A549 treated with GW870086 at 1 μM for 4 hours (cell line): Measurements from ENCODE around the gene HADHB. TPM values are rescaled to one million over a fixed set of nuclear protein-coding genes. Genes with fewer than 3 reads are reported as not detected.

Experiments
- total RNA-seq: library from RNA; stranded (reverse); fragments of 200-300 nt; extraction: Qiagen RNA extraction; gene quantifications from 5 replicates; pipeline ENCODE4 v1.2.3, GENCODE V29; 2022; ENCODE audit warnings: low read depth

HADHB gene
- 84.7 to 106 TPM (median 100 TPM) in 5 replicates for total RNA-seq

DNA sequence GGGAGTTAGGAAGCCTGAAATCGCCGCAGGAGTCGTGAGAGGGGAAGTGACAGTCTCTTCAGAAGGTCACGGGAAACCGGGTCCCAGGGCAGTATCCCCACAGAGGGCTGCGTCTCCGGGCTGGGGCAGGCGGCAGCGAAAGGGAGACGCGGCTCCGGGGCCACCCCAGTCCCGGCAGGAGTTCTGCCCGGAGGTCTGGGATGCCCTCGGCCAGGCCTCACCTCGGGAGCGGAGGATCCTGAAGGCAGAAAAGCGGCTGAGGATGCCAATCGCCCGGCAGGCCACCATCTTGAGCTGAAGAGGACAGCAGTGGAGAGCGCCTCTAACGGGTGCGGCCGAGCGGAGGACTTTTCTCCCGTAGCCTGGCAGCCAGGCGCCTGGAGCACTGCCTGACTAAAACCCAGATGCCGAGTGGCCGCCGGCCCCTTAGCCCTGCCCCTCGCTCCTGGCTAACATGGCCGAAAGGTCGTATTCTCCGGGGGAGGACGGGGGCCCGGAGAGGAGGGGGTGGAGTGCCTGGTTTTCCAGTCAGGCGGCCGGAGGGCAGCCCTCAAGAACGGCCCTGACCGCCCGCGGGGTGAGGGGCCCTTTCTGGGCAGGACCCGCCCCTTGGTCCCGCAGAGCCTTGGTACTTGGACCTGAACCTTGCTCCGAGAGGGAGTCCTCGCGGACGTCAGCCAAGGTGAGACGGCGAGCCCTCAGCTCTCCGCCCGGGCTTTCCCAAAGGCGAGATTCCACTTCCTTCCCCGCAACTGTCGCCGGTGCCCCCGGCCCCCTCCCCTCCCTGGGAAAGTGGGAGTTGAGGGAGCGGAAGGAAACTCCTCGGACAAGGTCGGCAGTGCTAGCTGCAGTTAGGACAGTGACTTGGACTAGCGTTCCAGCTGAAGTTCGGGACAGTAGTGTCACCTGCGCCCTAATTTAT lies at the start of gene HADHB, which contains the start of gene HADHA:
TSS of gene HADHB (plus strand) at position 631 of the 922 bp plus-strand sequence. CDS start 9,316 bp downstream, outside the sequence.
TSS of gene HADHA (minus strand) at position 324 of the 922 bp plus-strand sequence. CDS start at position 288, 36 bp downstream.

Other genes with a start within 250 kb of the HADHB start
- gene RAB10, start 210.9 kb upstream of the HADHB start, total RNA-seq: 248 to 318 TPM (median 268 TPM) in 5 replicates
- gene GAREM2, start 71.9 kb upstream of the HADHB start, total RNA-seq: 6.1 to 8.5 TPM (median 7.1 TPM) in 5 replicates
- 117 to 133 TPM (median 121 TPM) in 5 replicates for gene HADHA, start 307 bp upstream of the HADHB start, total RNA-seq
- gene SELENOI, start 101.2 kb downstream of the HADHB start, total RNA-seq: 14.6 to 20.5 TPM (median 19.0 TPM) in 5 replicates
- gene ADGRF3, start 101.8 kb downstream of the HADHB start, total RNA-seq: 0.03 to 0.26 TPM (median 0.10 TPM) in 5 replicates
- 0.19 to 0.45 TPM (median 0.30 TPM) in 5 replicates for gene DRC1, start 157.0 kb downstream of the HADHB start, total RNA-seq
- gene OTOF, start 233.2 kb downstream of the HADHB start, total RNA-seq: 0.10 to 0.24 TPM (median 0.16 TPM) in 5 replicates